22Rv1 (cell line): ENCODE measurements around the gene DCLK2.

ENCODE experiments used
- H3K27ac ChIP-seq: fragments of 450-650 bp; 2 replicates; pipeline ENCODE4 v1.5.1; 2017
- CTCF ChIP-seq: fragments of 450-650 bp; IDR thresholded peaks from 2 replicates; pipeline ENCODE4 v1.5.1; 2017; ENCODE audit warnings: mild to moderate bottlenecking
- ZFX ChIP-seq: fragments of 450-650 bp; IDR thresholded peaks from 2 replicates; pipeline ENCODE4 v1.6.1; 2017; ENCODE audit warnings: antibody characterized with exemption, borderline replicate concordance

Gene DCLK2

GRCh38 chr4:150211799-150212445, 133.7 kb downstream of the DCLK2 start:
- H3K27ac ChIP-seq, result no peak overlapping the region
- TF ChIP-seq CTCF (no peak), ZFX (no peak)

GRCh38 chr4:150212485-150212884, 134.2 kb downstream of the DCLK2 start:
- TF ChIP-seq CTCF, result no peak
- no peak for TF ChIP-seq ZFX
- H3K27ac ChIP-seq, result no peak overlapping the region

GRCh38 chr4:150212927-150213326, 134.7 kb downstream of the DCLK2 start:
- no peak for TF ChIP-seq CTCF
- TF ChIP-seq ZFX, result no peak
- H3K27ac ChIP-seq, result no peak overlapping the region

- peak overlapping the region; percentile 58 for H3K27ac ChIP-seq
- TF ChIP-seq CTCF, result no peak
- no peak for TF ChIP-seq ZFX
Measured at GRCh38 chr4:150215601-150216000, 137.4 kb downstream of the DCLK2 start.

GRCh38 chr4:150216726-150217125, 138.5 kb downstream of the DCLK2 start:
- H3K27ac ChIP-seq, result no peak overlapping the region
- TF ChIP-seq CTCF (no peak), ZFX (no peak)

GRCh38 chr4:150217192-150217591, 138.9 kb downstream of the DCLK2 start:
- no peak overlapping the region for H3K27ac ChIP-seq
- no peak for TF ChIP-seq ZFX
- peak; percentile 37; the same call in 1 of the 2 replicates for TF ChIP-seq CTCF

GRCh38 chr4:150217808-150218207, 139.6 kb downstream of the DCLK2 start:
- no peak for TF ChIP-seq CTCF
- TF ChIP-seq ZFX, result no peak
- H3K27ac ChIP-seq, result no peak overlapping the region
